Testis (tissue), 2 donors: ENCODE results near the gene SLC12A1.

Source experiments
- CTCF ChIP-seq, 3 experiments: fragments of 450-650 bp in 2 of 3; fragments of 200-600 bp in 1 of 3; sonication (generic) in 1 of 3; IDR thresholded peaks; one replicate each; pipeline ENCODE4 v1.5.1; 2016 to 2019; ENCODE audit warnings: antibody characterized with exemption in 3 of 3, mild to moderate bottlenecking in 2 of 3, moderate library complexity in 1 of 3
- POLR2A ChIP-seq: fragments of 450-650 bp; IDR thresholded peaks from one replicate; pipeline ENCODE4 v1.6.1; 2017; ENCODE audit warnings: antibody characterized with exemption, mild to moderate bottlenecking, moderate library complexity

- TF ChIP-seq CTCF (IDR thresholded peaks at IDR 0.05) (no peak), POLR2A (no peak)
Measured at GRCh38 chr15:48330855-48331795, 125.0 kb downstream of the SLC12A1 start, which contains the start of gene DUT.
